GM23248 (cell line): ENCODE data around the gene PADI6. TPM values are rescaled to one million over a fixed set of nuclear protein-coding genes. Genes with fewer than 3 reads are reported as not detected.
"Not testable (repeated sequence)": the region's sequence is repeated elsewhere in the genome, so short reads cannot be mapped to it uniquely, and the experiment has no call there.

Source experiments
- DNase-seq: peaks from one replicate; pipeline ENCODE4 v3.0.0-alpha.2; 2015
- H2AFZ ChIP-seq: fragments of 200-600 bp; sonication (generic); 2 replicates; pipeline ENCODE4 v1.6.1; 2016; ENCODE audit warnings: antibody characterized with exemption
- H3F3A ChIP-seq: fragments of 200-600 bp; sonication (generic); 2 replicates; pipeline ENCODE4 v1.6.1; 2016; ENCODE audit warnings: mild to moderate bottlenecking, antibody characterized with exemption, mixed run types; ENCODE audit not compliant: insufficient read depth
- H3K27ac ChIP-seq: fragments of 200-600 bp; sonication (generic); 2 replicates; pipeline ENCODE4 v1.5.1; 2016; ENCODE audit warnings: mild to moderate bottlenecking
- H3K27me3 ChIP-seq: fragments of 200-600 bp; sonication (generic); replicated peaks from 2 replicates; pipeline ENCODE4 v1.6.1; 2016; ENCODE audit warnings: mild to moderate bottlenecking; ENCODE audit not compliant: insufficient read depth
- H3K36me3 ChIP-seq: fragments of 200-600 bp; sonication (generic); 2 replicates; pipeline ENCODE4 v1.6.1; 2016; ENCODE audit warnings: low read depth, mild to moderate bottlenecking
- H3K4me1 ChIP-seq: fragments of 200-600 bp; sonication (generic); 2 replicates; pipeline ENCODE4 v1.6.1; 2016; ENCODE audit warnings: mild to moderate bottlenecking; ENCODE audit not compliant: insufficient read depth
- H3K4me2 ChIP-seq: fragments of 200-600 bp; sonication (generic); one replicate; pipeline ENCODE4 v1.6.1; 2016; ENCODE audit warnings: mild to moderate bottlenecking; ENCODE audit not compliant: unreplicated experiment
- H3K4me3 ChIP-seq: fragments of 200-600 bp; sonication (generic); 2 replicates; pipeline ENCODE4 v1.5.1; 2016; ENCODE audit warnings: mild to moderate bottlenecking
- H3K79me2 ChIP-seq: fragments of 200-600 bp; sonication (generic); 2 replicates; pipeline ENCODE4 v1.6.1; 2016; ENCODE audit warnings: mild to moderate bottlenecking; ENCODE audit not compliant: insufficient read depth
- H3K9ac ChIP-seq: fragments of 200-600 bp; sonication (generic); 2 replicates; pipeline ENCODE4 v1.6.1; 2016; ENCODE audit warnings: mild to moderate bottlenecking
- H3K9me2 ChIP-seq: fragments of 200-600 bp; sonication (generic); 2 replicates; pipeline ENCODE4 v1.6.1; 2016; ENCODE audit warnings: mixed run types, mild to moderate bottlenecking, moderate library complexity; ENCODE audit not compliant: insufficient read depth
- H3K9me3 ChIP-seq: fragments of 200-600 bp; sonication (generic); one replicate; pipeline ENCODE4 v1.6.1; 2017; ENCODE audit warnings: low read depth
- H4K20me1 ChIP-seq: fragments of 200-600 bp; sonication (generic); 2 replicates; pipeline ENCODE4 v1.6.0; 2016; ENCODE audit not compliant: insufficient read depth
- EZH2 ChIP-seq: fragments of 200-600 bp; sonication (generic); IDR thresholded peaks from 2 replicates; pipeline ENCODE4 v1.6.1; 2018; ENCODE audit warnings: antibody characterized with exemption, mild to moderate bottlenecking; ENCODE audit not compliant: insufficient read depth, poor library complexity, severe bottlenecking
- EZH2phosphoT487 ChIP-seq: fragments of 200-600 bp; sonication (generic); IDR thresholded peaks from 2 replicates; pipeline ENCODE4 v1.6.1; 2018; ENCODE audit warnings: antibody characterized with exemption, moderate library complexity, mild to moderate bottlenecking, low read depth; ENCODE audit not compliant: insufficient read depth
- WGBS, 2 experiments: methylation state at CpG; one replicate each; pipeline ENCODE4 v1.1.6; 2015 to 2017; ENCODE audit warnings: low lambda C conversion rate in 2 of 2, low coverage in 1 of 2; ENCODE audit errors: missing lambda C conversion rate in 2 of 2; 5-methylcytosine and 5-hydroxymethylcytosine counted together
- in situ Hi-C: fragments of 300-500 bp; cut with MboI; formaldehyde crosslinking; loops from 2 replicates; pipeline ENCODE4 v1.15.0; 2020
- polyA plus RNA-seq: library from polyadenylated mRNA; unstranded; fragments of >200 nt; fragmentation: Nextera tagmentation; extraction: Ambion mirVana; gene quantifications from 2 replicates; pipeline ENCODE4 v1.2.1, GENCODE V29; 2016
- total RNA-seq: library from RNA; depleted of rRNA; stranded (reverse); fragments of >200 nt; shearing (Covaris generic); gene quantifications from 2 replicates; pipeline ENCODE4 v1.2.3, GENCODE V29; 2014

The PADI6 gene
- total and polyA plus RNA-seq, 2 experiments from 2014 or later, result not detected

GRCh38 chr1:17405898-17406759 is 34.1 kb downstream of the PADI6 start:
- H3K4me1 ChIP-seq, result no peaks in the 10 kb centered on the region

GRCh38 chr1:17406760-17407475 is 34.9 kb downstream of the PADI6 start:
- H3K9me2 ChIP-seq, H3K4me1 ChIP-seq, H4K20me1 ChIP-seq, H3K4me3 ChIP-seq, H3K27me3 ChIP-seq, H3K4me2 ChIP-seq, H3F3A ChIP-seq, H3K9ac ChIP-seq, H2AFZ ChIP-seq, H3K27ac ChIP-seq, DNase-seq, in situ Hi-C loops, H3K79me2 ChIP-seq, H3K9me3 ChIP-seq: not testable (repeated sequence)
- 82 to 83% methylated on average over 16 of the region's 16 CpGs for WGBS, 2 experiments
- peaks cover 21% of the 10 kb centered on the region; the same call in 1 of the 2 replicates for H3K36me3 ChIP-seq

More at GRCh38 chr1:17405898-17406759, 34.1 kb downstream of the PADI6 start:
- Histone ChIP-seq H3K27ac (no peak overlapping the region), H3K36me3 (peaks cover 13% of the 10 kb centered on the region; the same call in 1 of the 2 replicates), H3K9me2 (no peaks in the 10 kb centered on the region), H2AFZ (no peak overlapping the region), H3F3A (0 out of 2 replicates have a peak, but pooled peaks cover 7% of the 10 kb centered on the region), H4K20me1 (no peaks in the 10 kb centered on the region), H3K4me3 (no peak overlapping the region), H3K27me3 (no peaks in the 10 kb centered on the region), H3K4me2 (no peak overlapping the region), H3K9ac (no peak overlapping the region), H3K9me3 (no peaks in the 10 kb centered on the region), H3K79me2 (no peaks in the 10 kb centered on the region)
- DNase-seq, result peak; percentile 73
- in situ Hi-C loops, result no loop called here
- 52 to 58% methylated on average over 15 of the region's 15 CpGs for WGBS, 2 experiments
- no peak for TF ChIP-seq EZH2
- TF ChIP-seq EZH2phosphoT487, result no peak

GRCh38 chr1:17407786-17408514 is 36.0 kb downstream of the PADI6 start:
- WGBS, 2 experiments, result 92 to 93% methylated on average over 30 of the region's 30 CpGs
- DNase-seq, H3K4me1 ChIP-seq, H3K27ac ChIP-seq, H4K20me1 ChIP-seq, H3K9ac ChIP-seq, H3K27me3 ChIP-seq, in situ Hi-C loops, H3F3A ChIP-seq, H3K79me2 ChIP-seq, H3K9me2 ChIP-seq, H3K9me3 ChIP-seq, H3K4me2 ChIP-seq, H3K4me3 ChIP-seq, H2AFZ ChIP-seq: not testable (repeated sequence)
- peaks cover 31% of the 10 kb centered on the region; the same call in 1 of the 2 replicates for H3K36me3 ChIP-seq

GRCh38 chr1:17409391-17409811 is 37.4 kb downstream of the PADI6 start:
- TF ChIP-seq EZH2phosphoT487, result no peak
- TF ChIP-seq EZH2, result no peak
- H3K4me3 ChIP-seq, result no peak overlapping the region
- H3K9me2 ChIP-seq, result no peaks in the 10 kb centered on the region
- H3K36me3 ChIP-seq, result peaks cover 42% of the 10 kb centered on the region; the same call in 1 of the 2 replicates
- H2AFZ ChIP-seq, result no peak overlapping the region
- H3F3A ChIP-seq, result 0 out of 2 replicates have a peak, but pooled peaks cover 7% of the 10 kb centered on the region
- no peaks in the 10 kb centered on the region for H4K20me1 ChIP-seq
- no peaks in the 10 kb centered on the region for H3K4me1 ChIP-seq
- peaks cover 6% of the 10 kb centered on the region; the same call in 1 of the 2 replicates for H3K79me2 ChIP-seq
- no peak for DNase-seq
- in situ Hi-C loops, result no loop called here
- no peak overlapping the region for H3K4me2 ChIP-seq
- H3K9me3 ChIP-seq, result no peaks in the 10 kb centered on the region
- no peaks in the 10 kb centered on the region for H3K27me3 ChIP-seq
- H3K9ac ChIP-seq, result no peak overlapping the region
- WGBS, 2 experiments, result 96 to 97% methylated on average over 10 of the region's 10 CpGs
- no peak overlapping the region for H3K27ac ChIP-seq
